Lower leg skin (tissue), 3 donors: ENCODE data around the gene TK2.
"Not testable (repeated sequence)": the region's sequence is repeated elsewhere in the genome, so short reads cannot be mapped to it uniquely, and the experiment has no call there.

Experiments used
- CTCF ChIP-seq, 3 donors: fragments of 450-650 bp; IDR thresholded peaks; one replicate each; pipeline ENCODE4 v1.5.1; 2016; ENCODE audit warnings: antibody characterized with exemption in 3 of 3, mild to moderate bottlenecking in 3 of 3, moderate library complexity in 2 of 3
- POLR2A ChIP-seq, 2 donors: fragments of 450-650 bp; IDR thresholded peaks; one replicate each; pipeline ENCODE4 v1.6.1; 2016 to 2017; ENCODE audit warnings: antibody characterized with exemption in 2 of 2, mild to moderate bottlenecking in 1 of 2, moderate library complexity in 1 of 2

- not testable (repeated sequence) for TF ChIP-seq CTCF, POLR2A (IDR thresholded peaks at IDR 0.05)
Observed at GRCh38 chr16:66514391-66514790, 35.5 kb downstream of the TK2 start.
